ENCODE data around the gene ANTXR1.

Gene ANTXR1

GRCh38 chr2:69096326-69097095 is 83.5 kb downstream of the ANTXR1 start:
- DNase-seq: no peak

GRCh38 chr2:69097148-69097610 is 84.2 kb downstream of the ANTXR1 start:
- peak in 12 of 56 donors; percentile 6 to 68 (median 29) for DNase-seq

GRCh38 chr2:69097891-69098655 is 85.1 kb downstream of the ANTXR1 start:
- DNase-seq: no peak

GRCh38 chr2:69099541-69099940 is 86.6 kb downstream of the ANTXR1 start:
- DNase-seq: no peak

GRCh38 chr2:69100220-69100723 is 87.3 kb downstream of the ANTXR1 start:
- DNase-seq: no peak

GRCh38 chr2:69102041-69102593 is 89.1 kb downstream of the ANTXR1 start:
- DNase-seq: no peak

GRCh38 chr2:69103419-69103818 is 90.4 kb downstream of the ANTXR1 start:
- DNase-seq: no peak

- no peak for DNase-seq
Measured at GRCh38 chr2:69104261-69104660, 91.3 kb downstream of the ANTXR1 start.

- no peak for DNase-seq
Measured at GRCh38 chr2:69109255-69109654, 96.3 kb downstream of the ANTXR1 start.

- DNase-seq: no peak
Measured at GRCh38 chr2:69111076-69111475, 98.1 kb downstream of the ANTXR1 start.

- DNase-seq: no peak
Measured at GRCh38 chr2:69113627-69114026, 100.6 kb downstream of the ANTXR1 start.

- no peak for DNase-seq
Measured at GRCh38 chr2:69114534-69114933, 101.6 kb downstream of the ANTXR1 start.

GRCh38 chr2:69116438-69116837 is 103.5 kb downstream of the ANTXR1 start:
- no peak for DNase-seq

GRCh38 chr2:69118609-69119008 is 105.6 kb downstream of the ANTXR1 start:
- no peak for DNase-seq

- DNase-seq: no peak
Measured at GRCh38 chr2:69119104-69119894, 106.3 kb downstream of the ANTXR1 start.

- no peak for DNase-seq
Measured at GRCh38 chr2:69122271-69122670, 109.3 kb downstream of the ANTXR1 start.

GRCh38 chr2:69123182-69123581 is 110.2 kb downstream of the ANTXR1 start:
- DNase-seq: no peak

- DNase-seq: no peak
Measured at GRCh38 chr2:69124343-69124742, 111.4 kb downstream of the ANTXR1 start.

- DNase-seq: no peak
Measured at GRCh38 chr2:69125816-69126215, 112.8 kb downstream of the ANTXR1 start.

GRCh38 chr2:69126341-69126740 is 113.4 kb downstream of the ANTXR1 start:
- DNase-seq: no peak

- no peak for DNase-seq
Measured at GRCh38 chr2:69131452-69131851, 118.5 kb downstream of the ANTXR1 start.

Data from nucleus accumbens (tissue), 56 donors.